Progenitor cell of endocrine pancreas (in vitro differentiated cells): ENCODE measurements around the gene ECM1. TPM values are rescaled to one million over a fixed set of nuclear protein-coding genes. Genes with fewer than 3 reads are reported as not detected.

Experiments
- DNase-seq: peaks from one replicate; pipeline ENCODE4 v3.0.0; 2021; ENCODE audit warnings: low spot score; ENCODE audit not compliant: unreplicated experiment
- H3K27ac Mint-ChIP-seq: 2 replicates; pipeline ENCODE4 v1.8.0; 2021; ENCODE audit warnings: mild to moderate bottlenecking, moderate library complexity, mixed read lengths
- H3K27me3 Mint-ChIP-seq: 2 replicates; pipeline ENCODE4 v1.8.0; 2021; ENCODE audit warnings: mixed read lengths
- H3K36me3 Mint-ChIP-seq: 2 replicates; pipeline ENCODE4 v1.8.0; 2022; ENCODE audit warnings: mixed read lengths; ENCODE audit not compliant: insufficient read depth
- H3K4me1 Mint-ChIP-seq: 2 replicates; pipeline ENCODE4 v1.8.0; 2021; ENCODE audit warnings: low read depth, mixed read lengths
- H3K4me3 Mint-ChIP-seq: 2 replicates; pipeline ENCODE4 v1.8.0; 2021; ENCODE audit warnings: low read depth, mild to moderate bottlenecking, moderate library complexity, mixed read lengths
- H3K9me3 Mint-ChIP-seq: 2 replicates; pipeline ENCODE4 v1.8.0; 2021; ENCODE audit warnings: low read depth, mixed read lengths
- CTCF ChIP-seq: fragments of 200-600 bp; sonication (generic); IDR thresholded peaks from one replicate; pipeline ENCODE4 v1.5.0; 2021; ENCODE audit warnings: antibody characterized with exemption, mild to moderate bottlenecking; ENCODE audit not compliant: unreplicated experiment
- total RNA-seq: library from RNA; stranded (reverse); gene quantifications from 2 replicates; pipeline ENCODE4 v1.2.1, GENCODE V29; 2021

Gene ECM1
- total RNA-seq, 1 donor from 2014 or later = 1.9 TPM

GRCh38 chr1:150511985-150512660 is 4.2 kb downstream of the ECM1 start:
- Mint-ChIP-seq H3K36me3 (peaks cover 3% of the 10 kb centered on the region), H3K27ac (no peak overlapping the region), H3K9me3 (no peaks in the 10 kb centered on the region), H3K4me1 (peaks cover 9% of the 10 kb centered on the region), H3K27me3 (no peaks in the 10 kb centered on the region), H3K4me3 (no peak overlapping the region)
- DNase-seq = no peak
- no peak for TF ChIP-seq CTCF

- no peaks in the 10 kb centered on the region for H3K27me3 Mint-ChIP-seq
- H3K36me3 Mint-ChIP-seq = peaks cover 3% of the 10 kb centered on the region
- TF ChIP-seq CTCF = no peak
- no peak overlapping the region for H3K4me3 Mint-ChIP-seq
- H3K9me3 Mint-ChIP-seq = no peaks in the 10 kb centered on the region
- no peak overlapping the region for H3K27ac Mint-ChIP-seq
- peaks cover 9% of the 10 kb centered on the region for H3K4me1 Mint-ChIP-seq
- no peak for DNase-seq
Measured at GRCh38 chr1:150512846-150513245, 4.9 kb downstream of the ECM1 start.

- Mint-ChIP-seq H3K4me1 (peaks cover 9% of the 10 kb centered on the region), H3K27me3 (no peaks in the 10 kb centered on the region), H3K9me3 (no peaks in the 10 kb centered on the region), H3K36me3 (peaks cover 3% of the 10 kb centered on the region), H3K4me3 (no peak overlapping the region), H3K27ac (no peak overlapping the region)
- no peak for DNase-seq
- no peak for TF ChIP-seq CTCF
Measured at GRCh38 chr1:150513351-150513791, 5.5 kb downstream of the ECM1 start.

- H3K4me3 Mint-ChIP-seq = peak overlapping the region; percentile 89
- no peaks in the 10 kb centered on the region for H3K27me3 Mint-ChIP-seq
- H3K36me3 Mint-ChIP-seq = peaks cover 3% of the 10 kb centered on the region
- no peaks in the 10 kb centered on the region for H3K9me3 Mint-ChIP-seq
- no peak for DNase-seq
- no peak for TF ChIP-seq CTCF
- H3K27ac Mint-ChIP-seq = no peak overlapping the region
- peaks cover 9% of the 10 kb centered on the region for H3K4me1 Mint-ChIP-seq
Measured at GRCh38 chr1:150514260-150514659, 6.4 kb downstream of the ECM1 start.

GRCh38 chr1:150514913-150515327 is 7.0 kb downstream of the ECM1 start:
- peak overlapping the region; percentile 89 for H3K4me3 Mint-ChIP-seq
- TF ChIP-seq CTCF = no peak
- DNase-seq = no peak
- H3K36me3 Mint-ChIP-seq = peaks cover 3% of the 10 kb centered on the region
- peak overlapping the region; percentile 93 for H3K27ac Mint-ChIP-seq
- no peaks in the 10 kb centered on the region for H3K9me3 Mint-ChIP-seq
- H3K4me1 Mint-ChIP-seq = peaks cover 9% of the 10 kb centered on the region
- H3K27me3 Mint-ChIP-seq = no peaks in the 10 kb centered on the region
